Measurements from ENCODE around the gene PPP2R2B.

Gene PPP2R2B

DNA sequence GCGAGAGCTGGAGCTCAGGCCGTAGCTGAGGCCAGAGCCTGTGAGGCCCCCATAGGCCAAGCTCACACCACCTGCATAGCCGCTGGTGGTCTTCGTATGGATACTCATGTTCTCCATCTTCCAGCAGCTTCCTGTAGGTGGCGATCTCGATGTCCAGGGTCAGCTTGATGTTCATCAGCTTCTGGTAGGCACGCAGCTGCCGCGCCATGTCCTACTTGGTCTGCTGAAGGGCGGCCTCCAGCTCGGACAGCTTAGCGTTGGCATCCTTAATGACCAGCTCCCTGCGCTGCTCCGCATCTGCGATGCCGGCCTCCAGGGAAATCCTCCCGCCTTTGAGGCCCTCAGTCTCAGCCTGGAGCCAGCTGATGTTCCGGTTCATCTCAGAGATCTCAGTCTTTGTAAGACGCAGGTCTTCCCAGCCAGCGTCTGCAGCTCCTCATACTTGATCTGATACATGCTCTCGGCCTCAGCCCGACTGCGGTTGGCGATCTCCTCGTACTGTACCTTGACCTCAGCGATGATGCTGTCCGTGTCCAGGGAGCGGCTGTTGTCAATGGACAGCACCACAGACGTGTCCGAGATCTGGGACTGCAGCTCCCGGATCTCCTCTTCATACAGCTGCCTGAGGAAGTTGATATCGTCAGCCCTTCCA lies 172.1 kb downstream of the PPP2R2B start:
- TF ChIP-seq, protein P1, sequence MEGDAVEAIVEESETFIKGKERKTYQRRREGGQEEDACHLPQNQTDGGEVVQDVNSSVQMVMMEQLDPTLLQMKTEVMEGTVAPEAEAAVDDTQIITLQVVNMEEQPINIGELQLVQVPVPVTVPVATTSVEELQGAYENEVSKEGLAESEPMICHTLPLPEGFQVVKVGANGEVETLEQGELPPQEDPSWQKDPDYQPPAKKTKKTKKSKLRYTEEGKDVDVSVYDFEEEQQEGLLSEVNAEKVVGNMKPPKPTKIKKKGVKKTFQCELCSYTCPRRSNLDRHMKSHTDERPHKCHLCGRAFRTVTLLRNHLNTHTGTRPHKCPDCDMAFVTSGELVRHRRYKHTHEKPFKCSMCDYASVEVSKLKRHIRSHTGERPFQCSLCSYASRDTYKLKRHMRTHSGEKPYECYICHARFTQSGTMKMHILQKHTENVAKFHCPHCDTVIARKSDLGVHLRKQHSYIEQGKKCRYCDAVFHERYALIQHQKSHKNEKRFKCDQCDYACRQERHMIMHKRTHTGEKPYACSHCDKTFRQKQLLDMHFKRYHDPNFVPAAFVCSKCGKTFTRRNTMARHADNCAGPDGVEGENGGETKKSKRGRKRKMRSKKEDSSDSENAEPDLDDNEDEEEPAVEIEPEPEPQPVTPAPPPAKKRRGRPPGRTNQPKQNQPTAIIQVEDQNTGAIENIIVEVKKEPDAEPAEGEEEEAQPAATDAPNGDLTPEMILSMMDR (IDR thresholded peaks at IDR 0.05; ENCODE audit: insufficient read depth, low read length, poor library complexity, severe bottlenecking): peak; percentile 22
- H3K4me3 ChIP-seq (replicated peaks; ENCODE audit: low read depth, low read length): no peak overlapping the region
- H3K36me3 ChIP-seq (ENCODE audit: control insufficient read depth, insufficient read depth, low read length): no peaks in the 10 kb centered on the region
- no peak for DNase-seq (ENCODE audit: extremely low read depth, insufficient read length)
- H3K27me3 ChIP-seq (replicated peaks; ENCODE audit: control insufficient read depth, insufficient read depth, low read length): no peaks in the 10 kb centered on the region

GRCh38 chr5:146704949-146705665 lies 173.4 kb downstream of the PPP2R2B start:
- TF ChIP-seq, protein P1 (IDR thresholded peaks at IDR 0.05; ENCODE audit: insufficient read depth, low read length, poor library complexity, severe bottlenecking): no peak
- H3K36me3 ChIP-seq (ENCODE audit: control insufficient read depth, insufficient read depth, low read length): no peaks in the 10 kb centered on the region
- no peak for DNase-seq (ENCODE audit: extremely low read depth, insufficient read length)
- no peak overlapping the region for H3K4me3 ChIP-seq (replicated peaks; ENCODE audit: low read depth, low read length)
- no peaks in the 10 kb centered on the region; the same call in 1 of the 2 replicates for H3K27me3 ChIP-seq (replicated peaks; ENCODE audit: control insufficient read depth, insufficient read depth, low read length)

DNA sequence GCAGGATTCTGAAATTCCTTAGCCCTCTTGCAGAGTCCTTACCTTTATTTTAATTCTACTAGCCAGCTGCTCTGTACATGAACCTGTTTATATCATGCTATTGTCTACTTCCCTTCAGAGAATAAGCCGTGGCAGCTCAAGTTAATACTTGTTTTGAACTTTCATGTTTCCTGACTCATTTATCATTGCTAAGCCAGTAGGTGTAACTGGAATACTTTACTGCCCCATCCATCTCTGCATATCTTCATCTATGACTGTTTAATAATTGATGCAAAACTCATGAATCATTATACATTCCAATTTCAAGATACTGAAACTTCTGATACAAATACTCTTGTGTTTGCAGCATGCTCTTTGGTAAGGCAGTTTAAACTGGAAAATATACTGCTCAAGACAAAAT lies 174.7 kb downstream of the PPP2R2B start:
- Histone ChIP-seq H3K27me3 (replicated peaks; ENCODE audit: control insufficient read depth, insufficient read depth, low read length) (no peaks in the 10 kb centered on the region; the same call in 1 of the 2 replicates), H3K36me3 (ENCODE audit: control insufficient read depth, insufficient read depth, low read length) (no peaks in the 10 kb centered on the region), H3K4me3 (replicated peaks; ENCODE audit: low read depth, low read length) (no peak overlapping the region)
- DNase-seq (ENCODE audit: extremely low read depth, insufficient read length): no peak
- TF ChIP-seq, protein P1 (IDR thresholded peaks at IDR 0.05; ENCODE audit: insufficient read depth, low read length, poor library complexity, severe bottlenecking): no peak

GRCh38 chr5:146703499-146703898 lies 175.1 kb downstream of the PPP2R2B start:
- DNase-seq (ENCODE audit: extremely low read depth, insufficient read length): no peak
- TF ChIP-seq, protein P1 (IDR thresholded peaks at IDR 0.05; ENCODE audit: insufficient read depth, low read length, poor library complexity, severe bottlenecking): no peak
- H3K36me3 ChIP-seq (ENCODE audit: control insufficient read depth, insufficient read depth, low read length): no peaks in the 10 kb centered on the region
- no peaks in the 10 kb centered on the region; the same call in 1 of the 2 replicates for H3K27me3 ChIP-seq (replicated peaks; ENCODE audit: control insufficient read depth, insufficient read depth, low read length)
- H3K4me3 ChIP-seq (replicated peaks; ENCODE audit: low read depth, low read length): no peak overlapping the region

GRCh38 chr5:146699664-146700418 lies 178.7 kb downstream of the PPP2R2B start:
- no peak for DNase-seq (ENCODE audit: extremely low read depth, insufficient read length)
- TF ChIP-seq, protein P1 (IDR thresholded peaks at IDR 0.05; ENCODE audit: insufficient read depth, low read length, poor library complexity, severe bottlenecking): no peak
- Histone ChIP-seq H3K27me3 (replicated peaks; ENCODE audit: control insufficient read depth, insufficient read depth, low read length) (no peaks in the 10 kb centered on the region; the same call in 1 of the 2 replicates), H3K4me3 (replicated peaks; ENCODE audit: low read depth, low read length) (no peak overlapping the region), H3K36me3 (ENCODE audit: control insufficient read depth, insufficient read depth, low read length) (no peaks in the 10 kb centered on the region)

Measured in GM06990 (cell line).